Activated CD4-positive, alpha-beta T cell treated with anti-CD3 and anti-CD28 coated beads for 36 hours (primary cell): Measurements from ENCODE around the gene ARID2. TPM values are rescaled to one million over a fixed set of nuclear protein-coding genes. Genes with fewer than 3 reads are reported as not detected.

Experiments used
- ATAC-seq: fragments of 200-7000 bp; cut with Tn5 transposase; one replicate; pipeline ENCODE4 v1.10.0; 2021; ENCODE audit warnings: mild to moderate bottlenecking, moderate library complexity
- CTCF ChIA-PET: fragments of 350-600 bp; sonication (Branson Sonifier 250); formaldehyde crosslinking; loops from one replicate; lab custom pipeline; 2021; ENCODE audit warnings: antibody characterized with exemption; lab: Charles Lee
- POLR2A ChIA-PET: fragments of 350-600 bp; sonication (Branson Sonifier 250); formaldehyde crosslinking; loops from one replicate; lab custom pipeline; 2021; ENCODE audit warnings: antibody characterized with exemption, inconsistent platforms; lab: Charles Lee
- DNase-seq: peaks from one replicate; pipeline ENCODE4 v3.0.0-alpha.2; 2020
- H3K27ac Mint-ChIP-seq: one replicate; pipeline ENCODE4 v1.8.0; 2021; ENCODE audit warnings: mixed read lengths
- H3K27me3 Mint-ChIP-seq: one replicate; pipeline ENCODE4 v1.8.0; 2021; ENCODE audit warnings: mixed read lengths
- H3K36me3 Mint-ChIP-seq: one replicate; pipeline ENCODE4 v1.8.0; 2021; ENCODE audit warnings: low read depth, mixed read lengths
- H3K4me1 Mint-ChIP-seq: one replicate; pipeline ENCODE4 v1.8.0; 2021; ENCODE audit warnings: mixed read lengths
- H3K4me3 Mint-ChIP-seq: one replicate; pipeline ENCODE4 v1.8.0; 2021; ENCODE audit warnings: mild to moderate bottlenecking, moderate library complexity, mixed read lengths
- H3K9me3 Mint-ChIP-seq: one replicate; pipeline ENCODE4 v1.8.0; 2021; ENCODE audit warnings: low read depth, mixed read lengths
- intact Hi-C, 2 experiments: fragments of 100-400 bp; cut with DNase I in 1 of 2; cut with micrococcal nuclease in 1 of 2; formaldehyde crosslinking; loops; one replicate each; pipeline versions ENCODE4 v1.14.2 to v1.15.1; 2022 to 2024; cut with DNase I, micrococcal nuclease
- total RNA-seq, 2 experiments: library from RNA; stranded (reverse); gene quantifications; one replicate each; pipeline ENCODE4 v1.2.3, GENCODE V29; 2021

The ARID2 gene
- total RNA-seq, 2 experiments from 2014 or later: 24.2 to 28.2 TPM

DNA sequence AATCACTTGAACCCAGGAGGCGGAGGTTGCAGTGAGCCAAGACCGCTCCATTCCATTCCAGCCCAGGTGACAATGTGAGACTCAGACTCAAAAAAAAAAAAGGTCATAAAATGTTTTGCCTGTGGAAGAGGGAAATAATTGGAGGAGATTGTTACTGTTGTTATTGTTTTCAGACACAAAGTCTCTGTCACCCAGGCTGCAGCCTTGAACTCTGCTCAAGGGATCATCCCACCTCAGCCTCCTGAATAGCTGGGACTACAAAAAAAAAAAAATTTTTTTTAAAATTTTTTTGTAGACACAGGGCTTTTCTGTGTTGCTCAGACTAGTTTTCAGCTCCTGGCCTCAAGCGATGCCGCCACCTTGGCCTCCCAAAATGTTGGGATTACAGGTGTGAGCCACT, 33.9 kb downstream of the ARID2 start:
- ChIA-PET POLR2A (no interaction called here), CTCF (interaction anchor here (0.9 to 1.8 kb wide), 5 partner anchors 11 to 49 kb away, joined by 3 to 5 read pairs (median 4); no protein-coding TSS in a partner anchor)
- no peaks in the 10 kb centered on the region for H3K27me3 Mint-ChIP-seq
- ATAC-seq: no peak
- H3K4me1 Mint-ChIP-seq: peaks cover 37% of the 10 kb centered on the region
- peaks cover 20% of the 10 kb centered on the region for H3K36me3 Mint-ChIP-seq
- peaks cover 4% of the 10 kb centered on the region for H3K9me3 Mint-ChIP-seq
- DNase-seq: no peak
- intact Hi-C loops: loop anchor here in 1 of 2 experiments (2.0 kb wide), 1 partner anchor 241 kb away; no protein-coding TSS in a partner anchor
- H3K27ac Mint-ChIP-seq: no peak overlapping the region
- H3K4me3 Mint-ChIP-seq: no peak overlapping the region

DNA sequence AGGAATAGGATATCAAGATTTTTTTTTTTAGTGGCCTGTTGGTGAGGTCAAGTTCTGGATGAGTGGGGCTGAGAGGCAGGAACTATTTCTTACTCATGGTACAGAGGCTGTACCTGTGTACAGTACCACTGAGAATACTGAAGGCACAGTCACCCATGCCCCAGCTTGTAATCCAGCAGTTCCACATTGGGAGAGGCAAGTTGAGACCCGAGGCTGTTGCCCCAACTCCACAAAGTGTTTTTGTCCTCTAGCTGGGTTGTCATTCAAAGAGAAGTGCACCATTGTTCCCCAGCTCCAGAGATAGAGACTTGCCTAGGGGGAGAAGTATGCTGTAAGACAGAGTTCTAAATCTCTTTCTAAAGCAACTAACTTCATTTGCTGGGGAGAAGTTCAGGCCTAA, 38.7 kb downstream of the ARID2 start:
- Mint-ChIP-seq H3K27ac (no peak overlapping the region), H3K4me1 (peaks cover 40% of the 10 kb centered on the region), H3K36me3 (peaks cover 37% of the 10 kb centered on the region), H3K27me3 (no peaks in the 10 kb centered on the region), H3K4me3 (no peak overlapping the region), H3K9me3 (peaks cover 13% of the 10 kb centered on the region)
- ATAC-seq (no peak), DNase-seq (no peak)
- intact Hi-C loops: no loop called here
- ChIA-PET CTCF (no interaction called here), POLR2A (interaction anchor here (0.7 kb wide), 1 partner anchor 249 kb away, joined by 3 read pairs; no protein-coding TSS in a partner anchor)

DNA sequence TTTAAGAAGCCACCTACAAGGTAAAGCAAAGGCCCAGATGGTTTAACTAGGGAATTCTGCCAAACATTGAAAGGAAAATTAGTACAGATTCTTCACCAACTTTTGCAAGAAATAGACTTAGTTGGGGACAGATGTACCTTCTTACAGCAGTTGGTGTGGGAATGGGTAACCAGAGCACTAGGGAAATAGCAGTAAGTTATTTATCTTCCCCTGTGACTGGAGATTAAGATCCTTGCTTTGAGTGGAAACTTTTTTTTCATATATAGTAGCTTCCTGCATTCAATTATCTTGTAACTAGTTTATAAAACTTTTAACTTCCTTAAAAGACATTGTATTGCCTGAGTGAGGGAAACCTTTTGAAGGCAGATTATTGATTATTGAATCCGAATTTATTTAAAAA, 44.2 kb downstream of the ARID2 start:
- ChIA-PET CTCF (interaction anchor here (0.7 kb wide), 1 partner anchor 159 kb away, joined by 3 read pairs; no protein-coding TSS in a partner anchor), POLR2A (no interaction called here)

DNA sequence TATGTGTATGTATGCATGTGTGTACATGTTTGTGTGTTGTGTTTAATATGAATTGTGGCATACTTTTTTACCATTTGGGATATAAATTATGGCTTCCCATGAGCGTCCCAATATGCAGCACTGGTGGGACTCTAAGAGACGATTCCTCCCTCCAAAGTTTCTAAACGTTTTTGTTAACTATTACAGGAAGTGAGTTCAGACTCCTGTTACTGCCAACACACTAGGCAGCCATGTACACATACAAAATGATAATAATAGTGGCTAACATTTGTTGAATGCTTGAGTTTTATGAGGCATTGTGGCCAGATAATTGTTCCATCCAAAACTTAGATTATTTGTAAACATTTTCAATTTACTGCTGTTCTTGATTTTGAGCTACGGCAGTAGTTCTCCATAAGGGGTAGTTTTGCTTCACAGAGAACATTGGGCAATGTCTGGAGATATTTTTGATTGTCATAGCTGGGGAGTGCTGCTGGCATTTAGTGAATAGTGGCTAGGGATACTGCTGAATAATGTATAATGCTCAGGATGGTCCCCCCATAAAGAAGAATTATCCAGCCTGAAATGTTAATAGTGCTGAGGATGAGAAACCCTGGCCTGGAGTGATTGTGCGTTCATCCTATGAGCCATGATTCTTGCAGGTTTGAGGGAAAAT, 45.1 kb downstream of the ARID2 start:
- H3K27me3 Mint-ChIP-seq: no peaks in the 10 kb centered on the region
- POLR2A ChIA-PET: no interaction called here
- no peak overlapping the region for H3K27ac Mint-ChIP-seq
- intact Hi-C loops: no loop called here
- H3K4me1 Mint-ChIP-seq: peaks cover 33% of the 10 kb centered on the region
- no peak overlapping the region for H3K4me3 Mint-ChIP-seq
- CTCF ChIA-PET: interaction anchor here (0.7 to 1.4 kb wide), 3 partner anchors 19 to 160 kb away, joined by 3 to 4 read pairs (median 3); no protein-coding TSS in a partner anchor
- no peak for DNase-seq
- peaks cover 7% of the 10 kb centered on the region for H3K36me3 Mint-ChIP-seq
- H3K9me3 Mint-ChIP-seq: peaks cover under 1% of the 10 kb centered on the region
- no peak for ATAC-seq

More for the DNA sequence above, 44.2 kb downstream of the ARID2 start:
- intact Hi-C loops: no loop called here
- ATAC-seq: no peak
- H3K4me1 Mint-ChIP-seq: peaks cover 36% of the 10 kb centered on the region
- H3K4me3 Mint-ChIP-seq: no peak overlapping the region
- H3K27ac Mint-ChIP-seq: no peak overlapping the region
- DNase-seq: no peak
- peaks cover 8% of the 10 kb centered on the region for H3K9me3 Mint-ChIP-seq
- no peaks in the 10 kb centered on the region for H3K27me3 Mint-ChIP-seq
- peaks cover 15% of the 10 kb centered on the region for H3K36me3 Mint-ChIP-seq

DNA sequence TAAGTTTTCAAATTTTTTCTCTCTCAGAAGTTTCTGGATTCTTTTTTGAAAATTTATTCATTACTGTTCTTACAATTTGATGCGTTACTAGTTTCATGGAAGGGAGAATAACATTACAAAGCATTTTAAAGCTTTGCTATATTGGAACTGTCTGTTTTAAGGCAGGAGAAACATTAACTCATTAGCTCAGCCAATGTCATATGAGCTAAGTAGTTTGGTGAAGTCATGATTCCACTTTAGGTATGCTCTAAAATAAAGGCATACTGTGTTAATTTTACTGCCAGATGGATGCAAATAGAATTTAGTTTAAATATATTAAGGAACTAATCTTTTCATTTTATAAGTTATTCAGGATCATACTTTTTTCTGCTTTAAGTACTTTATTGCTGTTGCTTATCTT, 46.0 kb downstream of the ARID2 start:
- POLR2A ChIA-PET: no interaction called here
- Mint-ChIP-seq H3K27ac (no peak overlapping the region), H3K4me3 (no peak overlapping the region), H3K36me3 (peaks cover 2% of the 10 kb centered on the region), H3K9me3 (no peaks in the 10 kb centered on the region), H3K27me3 (no peaks in the 10 kb centered on the region), H3K4me1 (peaks cover 29% of the 10 kb centered on the region)
- no peak for DNase-seq
- intact Hi-C loops: no loop called here
- CTCF ChIA-PET: interaction anchor here (0.9 to 1.4 kb wide), 3 partner anchors 16 to 45 kb away, joined by 3 to 4 read pairs (median 4); no protein-coding TSS in a partner anchor
- ATAC-seq: no peak

DNA sequence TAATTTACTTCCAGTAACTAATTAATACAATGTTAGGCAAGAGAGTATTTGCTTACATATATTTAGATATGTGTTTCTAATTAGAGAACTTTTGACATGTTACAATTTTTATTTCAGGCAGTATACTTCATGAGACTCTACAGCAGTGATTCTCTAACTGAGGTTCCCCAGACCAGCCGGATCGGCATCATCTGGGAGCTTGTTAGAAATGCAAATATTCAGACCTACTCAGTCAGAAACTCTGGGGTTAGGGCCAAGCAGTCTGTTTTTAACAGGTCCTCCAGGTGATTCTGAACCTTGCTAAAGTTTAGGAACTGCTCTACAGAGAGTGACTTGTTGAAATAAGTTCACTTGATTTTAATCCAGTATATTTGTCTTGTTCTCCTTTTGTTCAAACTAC, 46.5 kb downstream of the ARID2 start:
- H3K4me1 Mint-ChIP-seq: peaks cover 26% of the 10 kb centered on the region
- CTCF ChIA-PET: interaction anchor here (0.7 to 1.4 kb wide), 5 partner anchors 16 to 232 kb away, joined by 3 to 4 read pairs (median 3); no protein-coding TSS in a partner anchor

DNA sequence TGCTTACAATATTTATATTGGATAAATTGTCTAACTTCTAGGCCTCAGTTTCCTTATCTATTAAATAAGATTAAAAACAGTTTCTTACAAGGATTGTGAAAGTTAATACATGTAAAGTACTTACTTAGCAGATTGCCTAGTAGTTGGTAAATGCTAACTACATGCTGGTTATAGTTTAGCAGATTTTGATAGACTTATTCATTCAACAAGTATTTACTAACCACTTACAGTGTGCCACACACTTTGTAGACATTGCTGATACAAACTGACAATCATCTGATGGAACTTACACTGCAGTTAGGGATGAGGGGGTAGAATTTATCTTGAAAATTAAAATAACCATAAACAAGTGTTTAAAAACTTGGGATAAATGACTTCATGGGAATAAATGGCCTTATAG, 50.4 kb downstream of the ARID2 start:
- Mint-ChIP-seq H3K27me3 (no peaks in the 10 kb centered on the region), H3K4me1 (peaks cover 7% of the 10 kb centered on the region), H3K9me3 (no peaks in the 10 kb centered on the region), H3K27ac (no peak overlapping the region), H3K4me3 (no peak overlapping the region), H3K36me3 (no peaks in the 10 kb centered on the region)
- DNase-seq (no peak), ATAC-seq (no peak)
- ChIA-PET CTCF (no interaction called here), POLR2A (no interaction called here)
- intact Hi-C loops: no loop called here

More for the DNA sequence above, 46.5 kb downstream of the ARID2 start:
- POLR2A ChIA-PET: no interaction called here
- Mint-ChIP-seq H3K36me3 (no peaks in the 10 kb centered on the region), H3K27ac (no peak overlapping the region), H3K4me3 (no peak overlapping the region), H3K27me3 (no peaks in the 10 kb centered on the region), H3K9me3 (no peaks in the 10 kb centered on the region)
- DNase-seq: no peak
- intact Hi-C loops: no loop called here
- no peak for ATAC-seq

DNA sequence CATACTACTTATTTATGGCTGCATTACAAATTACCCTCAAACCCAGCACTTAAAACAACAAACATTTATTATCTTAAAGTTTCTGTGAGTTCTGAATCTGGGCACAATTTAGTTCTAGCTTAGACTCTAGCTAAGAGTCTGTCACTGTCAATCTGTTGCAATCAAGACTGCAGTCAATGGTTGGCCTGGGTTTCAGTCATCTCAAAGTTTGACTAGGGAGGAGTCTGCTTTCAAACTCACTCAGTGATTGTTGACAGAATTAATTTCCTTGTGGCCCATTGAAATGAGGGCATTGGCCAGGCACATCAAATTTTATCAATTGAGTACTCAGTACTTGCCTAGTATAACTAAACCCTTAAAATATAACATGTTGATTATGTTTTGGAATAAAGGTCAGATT, 51.6 kb downstream of the ARID2 start:
- POLR2A ChIA-PET: no interaction called here
- Mint-ChIP-seq H3K4me3 (no peak overlapping the region), H3K36me3 (no peaks in the 10 kb centered on the region), H3K4me1 (peaks cover 6% of the 10 kb centered on the region), H3K9me3 (no peaks in the 10 kb centered on the region), H3K27me3 (no peaks in the 10 kb centered on the region), H3K27ac (no peak overlapping the region)
- intact Hi-C loops: no loop called here
- CTCF ChIA-PET: interaction anchor here (1.0 kb wide), 1 partner anchor 286 kb away, joined by 3 read pairs; no protein-coding TSS in a partner anchor
- ATAC-seq (no peak), DNase-seq (no peak)

DNA sequence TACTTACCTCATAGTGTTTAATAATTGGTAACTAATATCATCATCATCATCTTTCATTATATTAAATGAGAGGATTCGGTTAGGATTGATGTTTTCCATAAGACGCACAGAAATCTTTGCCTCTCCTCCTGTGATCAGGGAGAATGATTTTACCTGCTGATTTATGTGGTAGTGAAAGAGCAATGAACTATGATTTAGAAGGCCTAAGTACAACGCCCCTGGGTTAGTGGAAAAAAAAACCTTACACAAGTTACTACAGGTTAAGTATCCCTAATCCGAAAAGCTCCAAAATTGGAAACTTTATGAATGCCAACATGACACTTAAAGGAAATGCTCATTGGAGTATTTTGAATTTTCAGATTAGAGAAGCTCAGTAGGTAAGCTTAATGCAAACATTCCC, 55.8 kb downstream of the ARID2 start:
- ChIA-PET POLR2A (interaction anchor here (0.7 kb wide), 1 partner anchor 57 kb away, joined by 3 read pairs; no protein-coding TSS in a partner anchor), CTCF (interaction anchor here (0.6 kb wide), 1 partner anchor 290 kb away, joined by 3 read pairs; no protein-coding TSS in a partner anchor)
- ATAC-seq: no peak
- Mint-ChIP-seq H3K27ac (no peak overlapping the region), H3K36me3 (no peaks in the 10 kb centered on the region), H3K4me1 (peaks cover 5% of the 10 kb centered on the region), H3K4me3 (no peak overlapping the region), H3K27me3 (no peaks in the 10 kb centered on the region), H3K9me3 (no peaks in the 10 kb centered on the region)
- no peak for DNase-seq
- intact Hi-C loops: no loop called here

DNA sequence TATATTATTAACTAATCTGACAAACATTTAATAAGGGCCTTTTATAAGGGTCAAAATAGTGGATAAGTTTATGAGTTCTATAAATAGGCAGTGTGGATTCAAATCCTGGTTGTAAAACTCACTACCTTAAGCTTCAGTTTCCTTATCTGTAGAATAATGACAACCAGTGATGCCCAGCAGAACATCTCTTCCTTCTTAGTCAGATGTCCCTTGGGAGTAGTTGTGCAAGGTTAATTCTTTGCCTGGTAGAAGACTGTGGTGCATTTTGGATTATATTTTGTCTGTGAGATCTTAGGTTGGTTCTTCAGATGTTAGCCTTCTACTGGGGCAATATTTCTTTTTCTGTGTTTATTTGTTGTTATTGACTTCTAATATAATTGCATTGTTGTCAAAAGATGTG, 59.5 kb downstream of the ARID2 start:
- H3K27me3 Mint-ChIP-seq: no peaks in the 10 kb centered on the region
- CTCF ChIA-PET: no interaction called here
- H3K36me3 Mint-ChIP-seq: peaks cover 3% of the 10 kb centered on the region
- POLR2A ChIA-PET: no interaction called here
- no peak overlapping the region for H3K4me3 Mint-ChIP-seq
- intact Hi-C loops: no loop called here
- no peaks in the 10 kb centered on the region for H3K9me3 Mint-ChIP-seq
- ATAC-seq: no peak
- DNase-seq: no peak
- peaks cover 10% of the 10 kb centered on the region for H3K4me1 Mint-ChIP-seq
- no peak overlapping the region for H3K27ac Mint-ChIP-seq

DNA sequence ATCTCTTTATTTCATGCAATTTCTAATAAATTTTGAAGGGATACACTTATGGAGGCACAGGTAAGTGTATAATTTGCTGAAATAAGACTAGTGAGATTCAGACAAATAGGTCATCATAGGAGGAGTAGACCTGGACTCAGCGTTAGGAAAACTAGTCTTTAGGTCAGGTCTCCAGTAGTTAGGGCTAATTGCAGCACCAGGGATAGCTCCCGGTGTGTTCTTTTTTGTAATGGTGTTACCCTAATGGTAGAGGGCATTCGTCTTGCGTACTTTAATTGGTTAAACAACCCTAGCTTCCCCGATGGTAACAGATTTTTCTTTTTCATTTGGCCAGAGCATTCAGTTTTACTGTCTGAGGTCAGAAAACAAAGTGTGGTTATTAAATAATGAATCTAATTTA, 64.9 kb downstream of the ARID2 start:
- H3K36me3 Mint-ChIP-seq: peaks cover 7% of the 10 kb centered on the region
- POLR2A ChIA-PET: interaction anchor here (0.7 kb wide), 1 partner anchor 17 kb away, joined by 6 read pairs; no protein-coding TSS in a partner anchor
- H3K4me1 Mint-ChIP-seq: peaks cover 5% of the 10 kb centered on the region
- no peak overlapping the region for H3K27ac Mint-ChIP-seq
- DNase-seq (no peak), ATAC-seq (no peak)
- CTCF ChIA-PET: interaction anchor here (0.7 kb wide), 1 partner anchor 1156 kb away, joined by 3 read pairs; no protein-coding TSS in a partner anchor
- intact Hi-C loops: no loop called here
- H3K27me3 Mint-ChIP-seq: no peaks in the 10 kb centered on the region
- H3K4me3 Mint-ChIP-seq: no peak overlapping the region
- no peaks in the 10 kb centered on the region for H3K9me3 Mint-ChIP-seq

DNA sequence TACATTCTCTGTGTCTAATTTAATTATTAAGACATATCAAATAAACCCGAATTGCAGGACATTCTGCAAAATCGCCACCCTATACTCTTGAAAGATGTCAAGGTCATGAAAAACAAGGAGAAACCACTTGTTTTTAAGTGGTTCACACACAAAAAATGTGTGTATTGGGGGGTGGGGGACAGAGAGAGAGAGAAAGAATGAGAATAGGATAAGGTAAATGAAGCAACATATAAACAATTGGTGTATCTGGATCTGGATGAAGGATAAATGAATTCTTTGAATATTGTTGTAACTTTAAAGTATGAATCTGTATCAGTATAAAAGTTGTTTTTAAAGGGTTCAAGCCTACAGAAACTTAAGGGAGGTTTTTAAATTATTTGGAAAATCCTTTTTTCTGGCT, 72.1 kb downstream of the ARID2 start:
- Mint-ChIP-seq H3K27ac (no peak overlapping the region), H3K36me3 (peaks cover 13% of the 10 kb centered on the region), H3K27me3 (no peaks in the 10 kb centered on the region), H3K9me3 (no peaks in the 10 kb centered on the region), H3K4me1 (peaks cover 44% of the 10 kb centered on the region), H3K4me3 (no peak overlapping the region)
- ChIA-PET CTCF (no interaction called here), POLR2A (no interaction called here)
- DNase-seq (no peak), ATAC-seq (no peak)
- intact Hi-C loops: no loop called here
